Measurements from ENCODE around the gene LRFN2.

The LRFN2 gene

DNA sequence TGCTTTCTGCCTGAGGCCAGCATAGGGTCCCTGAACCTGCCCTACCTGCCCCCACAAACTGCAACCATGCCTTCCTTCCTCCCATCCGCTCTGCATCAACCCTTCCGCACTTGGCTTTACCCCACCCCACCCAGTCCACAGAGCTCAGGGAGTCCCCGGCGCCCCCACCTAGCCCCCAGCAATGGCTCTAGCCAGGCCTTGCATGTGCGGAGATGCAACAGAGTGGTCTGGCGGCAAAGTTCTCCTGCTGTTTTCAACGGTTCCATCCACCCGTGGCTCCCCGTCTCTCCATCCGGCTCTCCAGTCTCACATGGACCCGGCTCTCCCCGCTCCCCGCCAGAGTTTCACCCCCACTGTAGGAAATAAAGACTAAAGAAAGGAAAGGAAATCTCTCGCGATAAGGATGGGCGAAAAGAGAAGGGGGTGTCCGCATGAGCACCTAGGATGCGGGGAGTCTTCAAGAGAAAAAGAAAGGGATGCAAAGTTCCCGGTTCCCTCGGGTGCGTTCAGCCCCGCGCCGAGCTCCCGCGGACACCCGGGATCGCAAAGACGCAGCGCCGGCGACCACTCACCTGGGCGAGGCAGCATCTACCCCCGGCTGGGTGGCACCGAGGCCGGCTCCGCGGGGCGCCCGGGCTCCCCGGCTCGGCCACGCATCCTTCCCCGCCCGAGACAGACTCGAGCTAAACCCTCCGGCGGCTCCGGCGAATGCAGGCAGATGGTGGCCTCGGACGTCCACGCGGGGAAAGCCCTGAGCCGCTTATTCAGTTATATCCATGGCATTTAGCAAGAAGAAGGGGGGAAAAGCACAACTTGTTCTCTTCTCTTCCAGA lies 579 bp downstream of the LRFN2 start:
- in situ Hi-C loops (cut with MboI; ENCODE audit: low sequenced_read_pairs), result no loop called here

DNA sequence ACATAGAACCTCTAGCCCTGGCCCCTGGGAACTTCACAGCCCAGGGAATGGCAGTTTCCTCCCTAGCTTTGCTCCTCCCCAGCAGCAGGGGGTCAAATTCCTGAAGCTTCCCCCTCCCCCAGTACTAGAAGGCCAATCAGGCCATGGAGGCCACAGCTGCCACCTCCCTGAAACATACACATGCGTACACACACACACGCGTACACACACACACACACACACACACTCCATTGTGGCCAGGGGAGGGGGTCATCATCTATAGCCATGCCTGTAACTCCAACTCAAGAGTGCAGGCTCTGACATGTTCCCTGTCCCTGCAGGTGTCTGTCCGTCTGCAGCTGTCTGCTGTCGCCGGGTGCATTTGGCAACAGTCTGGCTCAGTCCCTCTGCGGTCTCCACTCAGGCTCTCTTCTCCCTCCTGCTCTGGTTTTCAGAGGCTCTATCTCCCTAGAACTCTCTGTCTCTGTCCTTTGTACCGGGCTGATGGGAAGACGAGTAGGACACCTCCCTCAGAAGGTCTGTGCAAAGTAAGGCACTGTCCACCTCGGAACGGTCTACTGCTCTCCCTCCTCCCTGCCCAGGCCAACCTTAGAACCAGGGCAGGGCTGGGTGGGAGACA lies 1.4 kb downstream of the LRFN2 start:
- in situ Hi-C loops (cut with MboI; ENCODE audit: low sequenced_read_pairs), result no loop called here

DNA sequence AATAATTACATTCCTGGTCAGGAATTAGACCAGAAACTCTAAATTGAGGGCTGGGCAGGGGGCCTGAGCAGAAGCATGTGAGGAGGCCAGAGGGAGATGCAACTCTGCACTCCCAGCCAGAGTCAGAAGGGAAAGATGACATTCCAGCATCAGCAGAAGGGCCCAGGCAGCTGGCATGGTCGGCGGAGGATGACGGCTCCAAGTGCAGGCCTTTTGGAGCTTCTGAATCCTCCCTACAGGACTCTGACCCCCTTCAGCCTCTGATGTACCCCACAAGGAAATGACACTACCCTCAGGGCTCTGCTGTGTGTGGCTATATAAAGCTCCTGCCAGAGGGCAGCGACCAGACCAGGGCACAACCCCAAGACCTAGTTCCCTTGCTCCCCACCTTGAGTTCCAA lies 1.9 kb downstream of the LRFN2 start:
- in situ Hi-C loops (cut with MboI; ENCODE audit: low sequenced_read_pairs), result no loop called here

DNA sequence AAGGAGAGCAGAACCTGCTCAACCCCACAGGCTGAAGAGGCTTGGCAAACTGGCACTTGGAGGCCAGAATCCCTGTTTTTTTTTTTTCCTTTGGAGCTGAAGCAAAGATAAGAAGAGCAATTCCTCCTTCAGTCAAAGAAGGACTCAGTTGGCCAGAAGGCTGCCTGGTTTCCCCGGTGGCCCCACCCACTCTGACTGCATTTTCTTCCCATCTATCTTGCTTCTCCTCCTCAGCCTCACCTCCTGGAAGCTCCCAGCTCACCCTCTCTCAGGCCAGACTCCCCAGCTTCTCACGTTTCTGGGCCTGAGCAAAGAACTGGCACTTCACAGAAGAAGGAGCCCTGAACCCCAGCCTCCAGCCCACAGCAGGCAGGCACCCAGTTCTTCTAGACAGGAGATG lies 2.4 kb downstream of the LRFN2 start:
- in situ Hi-C loops (cut with MboI; ENCODE audit: low sequenced_read_pairs), result no loop called here

GRCh38 chr6:40583709-40584108 lies 3.5 kb downstream of the LRFN2 start:
- in situ Hi-C loops (cut with MboI; ENCODE audit: low sequenced_read_pairs), result no loop called here

GRCh38 chr6:40582892-40583291 lies 4.3 kb downstream of the LRFN2 start:
- in situ Hi-C loops (cut with MboI; ENCODE audit: low sequenced_read_pairs), result no loop called here

DNA sequence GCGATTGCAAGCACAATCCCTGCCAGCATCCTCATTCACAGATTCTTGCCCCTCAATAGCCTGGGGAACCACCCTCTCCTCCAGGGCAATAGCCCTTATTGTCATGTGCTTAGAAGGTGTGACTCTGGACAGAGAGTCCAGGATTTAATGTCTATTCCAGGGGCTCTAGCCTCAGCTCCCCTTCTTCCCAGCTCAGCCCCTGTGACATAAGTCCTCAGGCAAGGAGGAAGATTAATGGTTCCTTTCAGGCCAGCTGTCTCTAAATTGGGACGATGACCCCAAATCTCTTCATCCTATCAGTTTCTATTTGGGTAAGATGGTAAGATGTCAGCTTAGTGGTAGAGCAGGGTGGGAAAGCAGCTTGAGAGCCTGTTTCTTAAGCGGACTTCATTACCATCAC lies 8.1 kb downstream of the LRFN2 start:
- in situ Hi-C loops (cut with MboI; ENCODE audit: low sequenced_read_pairs), result no loop called here

GRCh38 chr6:40577672-40578071 lies 9.5 kb downstream of the LRFN2 start:
- in situ Hi-C loops (cut with MboI; ENCODE audit: low sequenced_read_pairs), result no loop called here

GRCh38 chr6:40573221-40573620 lies 13.9 kb downstream of the LRFN2 start:
- in situ Hi-C loops (cut with MboI; ENCODE audit: low sequenced_read_pairs), result no loop called here

- in situ Hi-C loops (cut with MboI; ENCODE audit: low sequenced_read_pairs), result no loop called here
Measured at GRCh38 chr6:40569162-40569910, 17.8 kb downstream of the LRFN2 start.

DNA sequence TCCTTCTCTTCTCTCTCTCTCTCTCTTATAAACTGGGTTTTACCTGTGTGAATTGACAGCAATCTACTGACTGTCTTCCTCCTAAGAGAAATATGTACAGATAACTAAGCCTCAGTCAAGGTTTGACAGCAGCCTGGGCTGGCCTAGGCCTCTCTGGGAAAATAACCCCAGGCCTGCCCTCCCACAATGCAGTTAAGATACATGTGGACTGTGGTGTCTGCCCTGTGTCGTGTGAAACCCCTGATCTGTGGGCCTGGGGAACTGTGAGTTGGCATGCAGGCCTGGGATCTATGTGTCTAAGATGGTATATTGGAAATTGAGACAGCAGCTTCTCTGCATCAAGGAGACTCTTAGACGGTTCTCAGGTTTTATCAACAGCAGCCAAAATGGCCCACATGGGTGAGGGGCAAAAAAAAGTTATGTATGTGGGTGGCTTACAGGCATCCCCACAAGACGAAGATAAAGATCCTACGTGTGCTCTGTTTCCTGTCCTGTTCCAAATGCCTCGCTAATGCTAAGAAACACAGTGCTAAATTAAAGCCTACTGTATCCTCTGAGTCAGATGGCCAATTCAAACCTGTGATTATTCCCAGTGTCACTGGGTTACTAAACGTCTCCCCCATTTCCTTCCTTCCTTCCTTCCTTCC lies 19.0 kb downstream of the LRFN2 start:
- in situ Hi-C loops (cut with MboI; ENCODE audit: low sequenced_read_pairs), result no loop called here

DNA sequence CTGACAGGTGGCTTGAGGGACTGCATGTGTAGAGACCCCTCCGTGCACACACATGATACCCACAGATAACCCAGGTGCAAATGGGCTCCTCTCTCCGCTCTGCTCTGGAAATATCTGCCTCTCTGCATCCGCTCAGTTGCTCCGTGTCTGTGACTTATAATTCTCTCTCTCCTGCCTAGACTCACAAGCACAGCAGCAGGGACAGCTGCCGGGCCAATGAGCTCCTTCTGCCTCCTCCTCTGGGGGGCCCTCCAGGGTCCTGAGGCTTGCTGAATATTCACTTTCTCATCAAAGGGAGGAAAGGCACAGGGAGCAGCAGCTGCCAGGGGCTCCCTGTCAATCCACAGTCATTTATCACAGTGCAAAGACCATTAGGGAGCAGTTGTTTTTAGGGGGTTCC lies 24.1 kb downstream of the LRFN2 start:
- in situ Hi-C loops (cut with MboI; ENCODE audit: low sequenced_read_pairs), result no loop called here

GRCh38 chr6:40559056-40559455 lies 28.1 kb downstream of the LRFN2 start:
- in situ Hi-C loops (cut with MboI; ENCODE audit: low sequenced_read_pairs), result no loop called here

DNA sequence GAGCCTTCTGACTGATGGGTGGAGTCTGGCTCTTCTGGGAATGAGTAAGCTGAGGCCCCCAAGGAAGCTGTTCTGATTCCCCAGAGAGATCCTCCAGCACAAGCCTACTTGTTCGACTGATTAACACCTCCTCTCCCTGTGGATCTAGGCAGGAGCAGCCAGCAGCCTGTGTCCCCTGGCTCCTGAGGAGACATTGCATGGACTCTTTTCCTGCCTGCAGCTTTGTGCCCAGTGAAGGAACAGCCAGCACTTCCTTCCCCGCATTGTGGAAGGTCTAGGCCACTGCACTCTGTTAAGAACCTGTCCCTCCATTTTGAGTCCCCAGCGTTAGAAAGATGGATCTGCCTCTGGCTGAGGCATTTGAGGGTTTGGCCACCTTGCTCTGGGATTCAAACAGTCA lies 29.1 kb downstream of the LRFN2 start:
- in situ Hi-C loops (cut with MboI; ENCODE audit: low sequenced_read_pairs), result no loop called here

GRCh38 chr6:40556881-40557280 lies 30.3 kb downstream of the LRFN2 start:
- in situ Hi-C loops (cut with MboI; ENCODE audit: low sequenced_read_pairs), result no loop called here

DNA sequence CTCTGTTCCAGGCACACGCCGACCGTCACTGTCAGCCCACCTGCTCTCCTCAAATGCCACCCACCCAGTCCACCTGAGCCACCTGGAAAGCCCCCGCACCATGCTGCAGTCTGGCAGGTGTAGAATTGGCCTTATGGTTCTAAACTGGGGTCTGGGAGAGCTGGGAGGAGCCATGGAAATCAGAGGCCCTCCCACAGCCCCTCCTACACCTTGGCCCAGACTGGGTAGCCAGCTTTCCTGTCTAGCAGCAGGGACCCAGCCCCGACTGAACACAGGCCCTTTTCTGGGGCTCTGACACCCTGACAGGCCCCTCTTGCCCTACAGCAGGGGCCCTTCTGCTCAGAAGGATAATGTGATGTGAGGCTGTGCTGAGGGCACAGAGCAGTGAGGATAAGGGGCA lies 31.1 kb downstream of the LRFN2 start:
- in situ Hi-C loops (cut with MboI; ENCODE audit: low sequenced_read_pairs), result no loop called here

- in situ Hi-C loops (cut with MboI; ENCODE audit: low sequenced_read_pairs), result no loop called here
Measured at GRCh38 chr6:40555092-40555491, 32.1 kb downstream of the LRFN2 start.

GRCh38 chr6:40552941-40553340 lies 34.2 kb downstream of the LRFN2 start:
- in situ Hi-C loops (cut with MboI; ENCODE audit: low sequenced_read_pairs), result no loop called here

DNA sequence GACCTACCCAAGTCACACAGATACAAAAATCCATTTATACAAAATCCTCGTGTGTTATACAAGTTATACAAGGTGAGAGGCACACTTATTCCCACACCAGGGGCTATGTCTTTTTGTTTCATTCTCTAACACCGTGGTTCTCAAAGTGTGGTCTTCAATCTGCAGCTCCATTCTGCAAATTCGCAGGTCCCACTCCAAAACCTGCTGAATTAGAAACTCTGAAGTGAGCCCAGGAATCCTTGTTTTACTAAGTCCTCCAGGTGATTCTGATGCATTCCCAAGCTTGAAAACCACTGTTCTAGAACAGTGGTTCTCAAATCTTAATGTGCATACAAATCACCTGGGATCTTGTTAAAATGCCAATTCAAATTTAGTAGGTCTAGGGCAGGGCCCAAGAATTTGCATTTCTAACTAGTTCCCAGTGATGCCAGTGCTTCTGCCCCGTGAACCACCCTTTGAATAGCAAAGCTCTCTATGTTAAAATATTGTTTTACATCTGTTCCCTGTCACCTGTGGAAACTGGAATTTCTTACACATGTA lies 35.1 kb downstream of the LRFN2 start:
- in situ Hi-C loops (cut with MboI; ENCODE audit: low sequenced_read_pairs), result no loop called here

DNA sequence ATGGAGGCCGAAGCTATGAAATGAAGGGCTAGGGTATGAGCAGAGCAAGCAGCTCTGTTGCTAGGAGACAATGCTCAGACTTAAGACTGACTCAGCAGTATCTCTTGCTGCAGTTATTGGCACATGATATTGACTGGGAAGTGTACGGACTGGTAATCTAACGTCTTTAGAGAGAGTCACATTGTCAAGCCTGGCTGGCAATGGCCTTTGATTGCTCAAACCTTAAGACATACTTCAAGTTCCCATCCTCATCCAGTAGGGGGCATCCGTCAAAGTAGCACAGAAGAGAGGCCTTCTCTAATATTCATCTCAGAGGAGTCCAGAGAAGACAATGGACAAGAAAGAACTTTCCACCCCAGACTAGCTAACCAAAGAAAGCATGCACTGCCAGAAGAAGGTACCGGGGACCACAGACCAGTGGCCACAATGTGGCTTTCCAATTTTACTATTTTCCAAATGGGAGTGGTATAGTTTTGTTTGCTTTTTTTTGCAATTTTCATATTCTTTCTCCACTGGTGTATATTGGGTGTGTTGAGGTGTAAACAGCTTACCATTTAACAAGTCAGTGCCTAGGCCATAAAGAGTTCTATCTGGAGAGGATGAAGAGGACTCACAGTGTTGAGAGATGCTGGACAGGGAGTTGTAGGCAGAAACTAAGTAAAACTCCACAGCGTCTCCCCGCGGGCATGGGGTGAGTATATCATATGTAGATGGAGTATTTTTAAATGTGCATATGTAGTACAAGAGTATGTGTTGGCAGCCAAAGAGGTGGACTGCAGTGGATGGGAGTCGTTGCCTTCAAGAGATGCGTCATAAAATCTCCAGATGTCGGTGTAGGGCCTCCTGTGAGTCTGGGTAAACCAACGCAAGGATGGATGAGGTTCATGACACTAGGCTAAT lies 36.7 kb downstream of the LRFN2 start:
- in situ Hi-C loops (cut with MboI; ENCODE audit: low sequenced_read_pairs), result no loop called here
